ENCODE data around the gene TMEM169. TPM values are rescaled to one million over a fixed set of nuclear protein-coding genes. Genes with fewer than 3 reads are reported as not detected.

The TMEM169 gene
- total and polyA plus RNA-seq, 2 of the 4 experiments (the other 2 are of a cell fraction), result 0.15 to 0.54 TPM

- Histone ChIP-seq H3K9me1 (ENCODE audit: insufficient read depth, low read length) (no peaks in the 10 kb centered on the region), H3K27ac (ENCODE audit: insufficient read depth, low read length) (no peak overlapping the region), H3K4me2 (ENCODE audit: low read depth, low read length) (no peak overlapping the region), H3K9ac (ENCODE audit: low read depth, low read length) (no peak overlapping the region), H3K14ac (replicated peaks; ENCODE audit: low read depth, low read length) (no peak overlapping the region), H3K79me1 (ENCODE audit: low read depth in 1 of 2, low read length in 2 of 2) (no peaks in the 10 kb centered on the region), H4K91ac (ENCODE audit: insufficient read depth, low read depth, low read length) (no peak overlapping the region), H2AK5ac (ENCODE audit: low read depth, low read length) (no peak overlapping the region), H2BK120ac (ENCODE audit: low read depth, low read length) (no peak overlapping the region), H4K8ac (ENCODE audit: low read depth in 2 of 2, low read length in 2 of 2) (no peak overlapping the region), H4K5ac (ENCODE audit: low read depth, low read length) (no peak overlapping the region), H3K23ac (ENCODE audit: low read depth, low read length) (no peak overlapping the region), H2AFZ (replicated peaks; ENCODE audit: low read length, poor library complexity) (no peak overlapping the region), H2BK15ac (ENCODE audit: low read depth, low read length) (no peak overlapping the region), H4K20me1 (ENCODE audit: insufficient read depth, low read length) (no peaks in the 10 kb centered on the region), H2BK20ac (ENCODE audit: low read depth, low read length) (no peak overlapping the region), H3K4me3 (ENCODE audit: insufficient read depth, low read depth, low read length) (no peak overlapping the region), H2BK5ac (ENCODE audit: low read depth, low read length, poor library complexity, severe bottlenecking) (no peak overlapping the region), H3K4me1 (ENCODE audit: control insufficient read depth, insufficient read depth, low read length) (no peaks in the 10 kb centered on the region), H2AK9ac (replicated peaks; ENCODE audit: low read depth, low read length, poor library complexity) (no peak overlapping the region), H3K9me3 (ENCODE audit: control insufficient read depth, insufficient read depth, low read length) (0 out of 2 replicates have a peak, but pooled peaks cover 2% of the 10 kb centered on the region), H3K18ac (ENCODE audit: low read depth, low read length) (no peak overlapping the region), H3K27me3 (ENCODE audit: control insufficient read depth, insufficient read depth, low read length) (no peaks in the 10 kb centered on the region; the same call in 1 of the 2 replicates), H3K36me3 (ENCODE audit: control insufficient read depth, insufficient read depth, low read length) (no peaks in the 10 kb centered on the region), H3K4ac (ENCODE audit: low read depth, low read length) (no peak overlapping the region), H3K56ac (ENCODE audit: extremely low read depth, insufficient read depth, low read length) (no peak overlapping the region)
- CTCF ChIA-PET, result no interaction called here
- DNase-seq, result no peak
- POLR2A ChIA-PET (ENCODE audit: unreplicated experiment), result no interaction called here
- ATAC-seq (ENCODE audit: low read depth), result no peak
- dilution Hi-C loops (cut with HindIII; ENCODE audit: low sequenced_read_pairs, unreplicated experiment) (no loop called here), in situ Hi-C loops (cut with MboI; ENCODE audit: low sequenced_read_pairs) (no loop called here), intact Hi-C loops (cut with micrococcal nuclease) (no loop called here)
- no peak for TF ChIP-seq MAZ (IDR thresholded peaks at IDR 0.05; ENCODE audit: borderline replicate concordance, low read depth, low read length)
- no peak for TF ChIP-seq RAD21 (IDR thresholded peaks at IDR 0.05; ENCODE audit: low read length)
- no peak for TF ChIP-seq MAFK (IDR thresholded peaks at IDR 0.05; ENCODE audit: low read depth, low read length)
- TF ChIP-seq MXI1 (IDR thresholded peaks at IDR 0.05; ENCODE audit: borderline replicate concordance, low read depth, low read length), result no peak
- TF ChIP-seq USF2 (IDR thresholded peaks at IDR 0.05; ENCODE audit: low read depth, low read length), result no peak
- no peak for TF ChIP-seq RCOR1 (IDR thresholded peaks at IDR 0.05; ENCODE audit: insufficient replicate concordance, low read length)
- TF ChIP-seq RFX5 (IDR thresholded peaks at IDR 0.05; ENCODE audit: low read depth, low read length), result no peak
- no peak for TF ChIP-seq SMC3 (IDR thresholded peaks at IDR 0.05; ENCODE audit: low read depth, low read length)
- BruUV-seq (replicated peaks), result no TSS peak
- WGBS, 2 experiments (ENCODE audit: extremely low coverage in 2 of 2, insufficient read length in 1 of 2), result no CpG with 5 or more reads among the region's 2 CpGs
Observed at GRCh38 chr2:216092646-216093045, 10.9 kb downstream of the TMEM169 start.
